ENCODE results near the gene THEM5. TPM values are rescaled to one million over a fixed set of nuclear protein-coding genes. Genes with fewer than 3 reads are reported as not detected.

The THEM5 gene
- total RNA-seq, 1 experiment from 2014 or later = not detected

- Histone ChIP-seq H3K4me2 (peak overlapping the region; percentile 54), H3K79me2 (ENCODE audit: low read depth) (no peaks in the 10 kb centered on the region), H2AFZ (no peak overlapping the region), H3F3A (ENCODE audit: insufficient read depth, low read depth) (0 out of 2 replicates have a peak, but pooled peaks cover 6% of the 10 kb centered on the region), H3K27ac (no peak overlapping the region), H4K20me1 (ENCODE audit: insufficient read depth) (no peaks in the 10 kb centered on the region), H3K4me3 (no peak overlapping the region), H3K9me3 (ENCODE audit: insufficient read depth, low read depth) (no peaks in the 10 kb centered on the region), H3K27me3 (ENCODE audit: insufficient read depth, low read depth) (no peaks in the 10 kb centered on the region), H3K36me3 (ENCODE audit: low read depth) (no peaks in the 10 kb centered on the region), H3K4me1 (replicated peaks; ENCODE audit: insufficient read depth) (peaks cover 25% of the 10 kb centered on the region), H3K9me2 (ENCODE audit: insufficient read depth) (no peaks in the 10 kb centered on the region)
- POLR2A ChIA-PET (ENCODE audit: unreplicated experiment) = interaction anchor here (0.5 to 0.6 kb wide), 2 partner anchors 180 to 271 kb away, joined by 3 to 6 read pairs; no protein-coding TSS in a partner anchor
- CTCF ChIA-PET = interaction anchor here (0.6 kb wide), 1 partner anchor 277 kb away, joined by 3 read pairs; no protein-coding TSS in a partner anchor
- TF ChIP-seq CTCF (conservative IDR thresholded peaks at IDR 0.05) (no peak), EZH2 (IDR thresholded peaks at IDR 0.05; ENCODE audit: low read depth) (no peak)
- DNase-seq = no peak
- no TSS peak for BruUV-seq (replicated peaks)
- intact Hi-C loops (cut with micrococcal nuclease; ENCODE audit: unreplicated experiment) = no loop called here
Observed at GRCh38 chr1:151820940-151821339, 32.6 kb downstream of the THEM5 start.

GRCh38 chr1:151819976-151820623 is 33.4 kb downstream of the THEM5 start:
- Histone ChIP-seq H3K79me2 (ENCODE audit: low read depth) (no peaks in the 10 kb centered on the region), H2AFZ (no peak overlapping the region), H3K27me3 (ENCODE audit: insufficient read depth, low read depth) (no peaks in the 10 kb centered on the region), H3K4me2 (peak overlapping the region; percentile 54), H3K27ac (no peak overlapping the region), H3K36me3 (ENCODE audit: low read depth) (no peaks in the 10 kb centered on the region), H3K4me1 (replicated peaks; ENCODE audit: insufficient read depth) (peaks cover 20% of the 10 kb centered on the region), H4K20me1 (ENCODE audit: insufficient read depth) (no peaks in the 10 kb centered on the region), H3K9me3 (ENCODE audit: insufficient read depth, low read depth) (no peaks in the 10 kb centered on the region), H3K9me2 (ENCODE audit: insufficient read depth) (no peaks in the 10 kb centered on the region), H3K4me3 (no peak overlapping the region), H3F3A (ENCODE audit: insufficient read depth, low read depth) (0 out of 2 replicates have a peak, but pooled peaks cover 6% of the 10 kb centered on the region)
- peak in 1 of 2 experiments; percentile 57 for DNase-seq
- no TSS peak for BruUV-seq (replicated peaks)
- TF ChIP-seq EZH2 (IDR thresholded peaks at IDR 0.05; ENCODE audit: low read depth) = no peak
- ChIA-PET CTCF (no interaction called here), POLR2A (ENCODE audit: unreplicated experiment) (interaction anchor here (0.5 to 0.6 kb wide), 2 partner anchors 12 to 181 kb away, joined by 3 to 6 read pairs; no protein-coding TSS in a partner anchor)
- intact Hi-C loops (cut with micrococcal nuclease; ENCODE audit: unreplicated experiment) = no loop called here

DNA sequence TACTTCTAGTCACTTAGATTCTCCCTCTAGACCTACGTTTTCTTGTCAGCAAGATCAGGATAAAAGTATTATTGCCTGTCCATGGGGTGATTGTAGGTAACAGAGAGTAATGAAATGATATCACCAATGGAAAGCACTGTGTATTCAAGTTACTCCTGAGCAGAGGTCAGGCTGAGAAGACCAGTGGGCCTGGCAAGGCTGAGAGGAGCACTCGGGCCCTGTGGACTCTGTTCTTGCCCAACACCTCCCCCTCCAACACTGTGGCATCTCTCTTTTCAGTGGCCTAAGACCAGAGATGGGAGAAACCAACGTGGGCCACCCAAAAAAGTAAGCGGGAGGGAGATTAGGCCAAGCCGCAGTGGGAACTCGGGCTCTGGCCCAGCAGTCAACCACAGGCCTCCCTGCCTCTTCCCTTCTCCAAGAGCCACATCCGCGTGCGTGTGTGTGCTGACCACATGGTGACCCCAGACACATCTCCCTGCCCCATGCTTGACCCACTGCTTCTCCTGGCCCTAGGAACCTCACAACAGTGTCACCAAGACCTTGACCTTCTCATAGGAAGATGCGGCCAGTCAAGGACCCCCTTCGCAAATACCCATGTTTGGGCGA is 34.2 kb downstream of the THEM5 start:
- no TSS peak for BruUV-seq (replicated peaks)
- CTCF ChIA-PET = no interaction called here
- H3K4me3 ChIP-seq = no peak overlapping the region
- H3K9me2 ChIP-seq (ENCODE audit: insufficient read depth) = no peaks in the 10 kb centered on the region
- intact Hi-C loops (cut with micrococcal nuclease; ENCODE audit: unreplicated experiment) = no loop called here
- POLR2A ChIA-PET (ENCODE audit: unreplicated experiment) = no interaction called here
- H3K79me2 ChIP-seq (ENCODE audit: low read depth) = no peaks in the 10 kb centered on the region
- no peaks in the 10 kb centered on the region for H3K27me3 ChIP-seq (ENCODE audit: insufficient read depth, low read depth)
- H3K36me3 ChIP-seq (ENCODE audit: low read depth) = no peaks in the 10 kb centered on the region
- H3K4me1 ChIP-seq (replicated peaks; ENCODE audit: insufficient read depth) = peaks cover 20% of the 10 kb centered on the region
- no peak overlapping the region for H3K4me2 ChIP-seq
- TF ChIP-seq EZH2 (IDR thresholded peaks at IDR 0.05; ENCODE audit: low read depth) (no peak), CTCF (conservative IDR thresholded peaks at IDR 0.05) (no peak)
- no peak overlapping the region for H2AFZ ChIP-seq
- no peak overlapping the region for H3K27ac ChIP-seq
- H4K20me1 ChIP-seq (ENCODE audit: insufficient read depth) = no peaks in the 10 kb centered on the region
- DNase-seq = peak in 1 of 2 experiments; percentile 22
- H3K9me3 ChIP-seq (ENCODE audit: insufficient read depth, low read depth) = no peaks in the 10 kb centered on the region
- 0 out of 2 replicates have a peak, but pooled peaks cover 6% of the 10 kb centered on the region for H3F3A ChIP-seq (ENCODE audit: insufficient read depth, low read depth)

All from PC-9 (cell line).